HG03103 (cell line): Measurements from ENCODE around the gene ARHGAP22.

Experiments
- ATAC-seq: cut with Tn5 transposase; IDR thresholded peaks from one replicate; pipeline ENCODE4 v1.9.1; 2021; ENCODE audit warnings: low read depth; ENCODE audit not compliant: unreplicated experiment

Gene ARHGAP22

DNA sequence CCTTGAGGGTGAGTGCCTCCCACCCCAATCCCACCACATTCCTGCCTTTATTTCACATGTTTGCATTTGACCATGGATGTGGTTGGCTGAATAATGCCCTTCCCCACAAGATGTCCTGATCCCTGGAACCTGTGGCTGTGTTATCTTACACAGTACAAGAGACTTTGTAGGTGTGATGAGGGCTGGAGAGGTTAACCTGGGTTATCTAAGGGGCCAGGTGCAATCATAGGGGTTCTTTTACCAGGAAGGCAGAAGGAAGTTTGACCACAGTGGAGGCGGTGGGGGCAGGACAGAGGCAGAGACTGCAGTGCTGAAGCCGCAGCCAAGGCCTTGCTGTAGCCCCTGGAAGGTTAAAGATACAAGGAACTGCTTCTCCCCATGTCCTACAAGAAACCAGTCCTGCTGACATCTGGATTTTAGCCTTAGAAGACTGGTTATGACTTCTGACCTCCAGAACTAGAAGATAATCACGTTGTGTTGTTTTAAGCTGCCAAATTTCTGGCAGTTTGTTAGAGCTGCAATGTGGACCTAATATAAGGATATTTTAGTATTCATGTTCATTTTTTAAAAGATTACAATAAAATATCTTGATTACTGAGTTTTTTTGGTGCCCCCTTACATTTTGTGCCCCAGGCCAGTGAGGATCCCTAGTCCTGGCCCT is 136.6 kb downstream of the ARHGAP22 start:
- no peak for ATAC-seq

GRCh38 chr10:48467669-48468068 is 137.2 kb downstream of the ARHGAP22 start:
- ATAC-seq: no peak

DNA sequence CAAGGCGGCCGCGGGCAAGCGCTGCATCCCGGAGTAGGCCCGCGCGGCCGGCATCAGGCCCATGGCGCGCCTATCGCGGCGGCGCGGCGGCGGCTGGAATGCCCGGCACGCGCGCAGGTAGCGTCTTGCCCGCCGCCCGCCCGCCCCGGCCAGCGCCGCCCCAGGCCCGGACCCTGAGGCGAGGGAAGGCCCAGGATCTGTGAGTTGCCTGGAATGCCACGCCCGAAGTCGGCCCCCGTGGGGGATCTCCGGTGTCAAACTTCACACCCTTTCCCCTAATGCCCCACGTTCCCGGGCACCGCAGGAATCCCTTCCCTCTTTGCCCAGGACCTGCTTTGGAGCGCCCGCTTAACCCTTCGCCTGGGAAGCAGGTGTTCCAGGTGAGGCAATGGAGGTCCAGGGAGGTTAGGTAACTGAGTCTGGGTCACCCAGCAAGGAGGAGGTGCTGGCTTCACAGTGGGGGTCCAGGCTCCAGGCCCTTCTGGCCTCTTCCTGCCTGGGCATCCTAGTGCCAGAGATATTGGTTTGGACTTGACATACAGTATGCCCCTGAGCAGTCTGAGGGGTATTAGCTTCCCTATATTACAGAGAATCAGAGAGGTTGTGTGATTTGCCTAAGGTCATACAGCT is 138.1 kb downstream of the ARHGAP22 start:
- ATAC-seq: no peak

- ATAC-seq: no peak
These were observed 138.9 kb downstream of the ARHGAP22 start for GRCh38 chr10:48465860-48466521.

- ATAC-seq: no peak
These were observed 139.8 kb downstream of the ARHGAP22 start for GRCh38 chr10:48464871-48465736.

GRCh38 chr10:48464121-48464870 is 140.6 kb downstream of the ARHGAP22 start:
- no peak for ATAC-seq

GRCh38 chr10:48463318-48464003 is 141.4 kb downstream of the ARHGAP22 start:
- ATAC-seq: no peak

DNA sequence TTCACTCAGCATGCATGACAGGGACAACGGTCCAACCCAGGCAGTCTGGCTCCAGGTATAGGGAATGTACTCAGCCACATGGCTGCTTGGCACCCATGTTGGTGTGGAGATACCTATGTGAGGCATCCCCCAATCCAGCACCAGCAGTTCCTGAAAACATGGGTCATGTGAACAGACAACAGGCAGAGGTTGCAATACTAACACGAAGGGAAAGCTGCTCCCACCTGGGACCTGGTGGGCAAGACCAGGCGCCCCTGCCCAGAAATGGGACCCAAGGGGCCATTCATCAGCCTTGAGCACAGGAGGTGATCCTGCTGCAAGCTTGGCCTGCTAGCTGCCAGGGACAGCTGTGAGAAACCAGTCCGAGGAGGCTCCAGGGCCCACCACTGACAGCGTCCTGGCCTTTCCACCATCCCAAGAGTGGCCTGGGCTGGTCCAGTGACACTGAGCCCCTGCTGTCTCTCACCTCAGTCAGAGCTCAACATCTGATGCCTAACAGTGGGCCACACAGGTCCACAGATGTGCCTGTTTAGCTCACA is 142.3 kb downstream of the ARHGAP22 start:
- ATAC-seq: no peak

DNA sequence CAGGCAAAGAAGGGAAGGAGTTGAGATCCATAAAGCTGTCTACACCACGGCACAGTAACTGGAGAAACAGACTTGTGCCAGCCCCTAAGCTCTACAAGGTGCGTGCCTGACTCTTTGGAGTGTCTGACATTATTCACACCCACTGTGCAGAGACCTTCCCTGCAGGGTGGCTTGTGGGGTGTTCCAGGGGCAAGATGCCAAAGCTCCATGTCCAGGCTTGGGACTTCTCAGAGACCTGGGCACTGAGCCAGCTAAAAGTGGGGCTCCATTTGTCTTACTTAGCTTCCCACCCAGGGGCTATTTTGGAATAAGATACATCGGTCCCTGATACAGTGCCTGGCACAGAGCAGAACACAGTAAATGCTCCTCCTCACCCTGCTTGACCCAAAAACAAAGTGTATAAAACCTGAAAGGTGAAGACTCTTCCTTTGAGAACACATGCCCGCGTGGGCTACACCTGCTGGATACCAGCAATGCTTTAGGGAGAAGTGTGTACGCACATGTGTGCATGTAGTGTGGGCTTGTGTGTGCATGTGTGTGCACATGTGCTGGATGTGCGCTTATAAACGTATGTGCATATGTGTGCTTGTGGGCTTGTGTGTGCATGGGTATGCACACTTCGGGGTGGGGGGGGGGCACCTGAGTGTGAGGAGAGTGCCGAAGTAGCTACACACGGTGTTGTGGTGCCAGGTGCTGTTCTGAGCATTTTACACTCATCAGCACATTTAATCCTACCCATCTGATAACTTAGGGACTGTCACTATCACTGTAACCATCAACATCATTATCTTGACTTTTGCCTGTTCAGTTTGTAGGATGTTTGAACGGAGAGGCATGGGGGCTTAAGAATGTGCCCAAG is 143.0 kb downstream of the ARHGAP22 start:
- no peak for ATAC-seq

DNA sequence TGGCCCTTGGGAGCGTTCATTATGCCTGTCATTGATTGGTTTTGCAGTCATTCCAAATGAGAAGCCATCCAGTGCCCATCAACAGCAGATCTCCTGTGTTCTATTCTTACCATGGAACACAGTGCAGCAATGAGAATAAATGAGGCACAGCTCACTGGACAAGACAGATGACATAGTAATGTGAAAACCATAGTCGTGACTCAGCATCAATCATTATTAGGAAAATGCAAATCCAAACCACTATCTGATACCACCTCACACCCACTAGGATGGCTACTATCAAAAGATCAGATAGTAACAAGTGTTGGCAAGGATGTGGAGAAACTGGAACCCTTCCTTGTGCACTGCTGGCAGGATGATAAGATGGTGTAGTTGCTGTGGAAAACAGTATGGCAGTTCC is 144.7 kb downstream of the ARHGAP22 start:
- no peak for ATAC-seq

- no peak for ATAC-seq
These were observed 145.4 kb downstream of the ARHGAP22 start for GRCh38 chr10:48459270-48460150.

DNA sequence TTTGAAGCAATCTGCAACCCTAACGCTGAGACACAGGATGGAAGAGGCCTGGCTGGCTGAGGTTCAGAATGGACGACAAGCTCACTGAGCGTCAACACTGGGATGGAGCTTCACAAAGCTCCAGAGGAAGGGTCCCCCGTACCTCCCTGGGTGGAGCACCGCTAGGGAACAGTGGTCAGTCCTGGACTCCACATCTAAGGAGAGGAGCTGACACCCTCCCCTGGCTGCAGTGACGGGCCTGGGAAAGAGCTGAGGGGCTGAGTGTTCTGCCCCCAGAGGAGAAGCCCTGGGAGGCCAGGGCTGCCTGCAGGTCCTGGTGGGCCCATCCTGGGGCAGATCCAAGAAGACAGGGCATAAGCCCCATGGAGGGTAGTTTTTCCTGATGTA is 146.2 kb downstream of the ARHGAP22 start:
- no peak for ATAC-seq

DNA sequence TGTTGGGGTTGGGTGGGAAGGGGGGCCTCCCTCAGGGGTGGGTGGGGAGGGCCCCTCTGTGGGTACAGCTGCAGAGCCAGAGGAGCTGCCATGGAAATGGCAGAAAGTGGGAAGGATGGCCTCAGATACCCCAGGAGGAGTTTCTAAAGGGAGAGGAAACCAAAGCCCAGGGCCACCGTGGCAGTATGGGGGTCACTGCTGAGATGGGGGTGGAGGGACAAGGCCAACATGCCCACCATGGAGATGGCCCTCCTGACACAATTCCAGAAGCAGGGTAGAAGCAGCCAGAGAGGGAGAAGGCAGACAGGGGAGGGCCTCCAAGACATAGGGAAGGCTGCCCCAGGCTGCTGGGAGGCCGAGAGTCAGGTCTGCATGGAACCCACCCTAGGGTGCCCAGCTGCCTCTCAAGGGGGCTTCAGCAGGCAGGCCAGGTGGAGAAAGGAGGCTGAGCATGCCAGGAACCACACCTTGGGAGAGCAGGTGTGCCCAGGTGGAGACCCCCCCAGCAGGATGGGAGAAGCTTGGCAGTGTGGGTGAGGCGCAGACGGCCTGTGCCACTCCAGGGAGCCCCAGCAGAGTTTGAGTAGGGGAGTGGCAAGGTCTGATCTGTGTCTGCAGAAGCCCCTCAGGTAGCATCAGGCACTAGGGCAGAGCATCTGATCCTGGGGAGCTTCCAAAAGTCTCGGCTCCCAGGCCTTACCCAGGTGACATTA is 146.8 kb downstream of the ARHGAP22 start:
- no peak for ATAC-seq

GRCh38 chr10:48456808-48457761 is 147.8 kb downstream of the ARHGAP22 start:
- no peak for ATAC-seq

- no peak for ATAC-seq
These were observed 148.5 kb downstream of the ARHGAP22 start for GRCh38 chr10:48456361-48456804.
